NB4 (cell line): Measurements from ENCODE around the gene HOXC13.

ENCODE experiments used
- DNase-seq: peaks from one replicate; pipeline ENCODE4 v3.0.0; 2010; ENCODE audit warnings: low read depth
- H3K4me3 ChIP-seq: one replicate; pipeline ENCODE4 v1.5.1; 2011; ENCODE audit warnings: mild to moderate bottlenecking, low read depth, low read length, moderate library complexity
- CTCF ChIP-seq: IDR thresholded peaks from one replicate; pipeline ENCODE4 v1.5.1; 2012; ENCODE audit warnings: low read depth, low read length
- MAX ChIP-seq: IDR thresholded peaks from 2 replicates; pipeline ENCODE4 v1.6.1; 2011; ENCODE audit warnings: low read depth, low read length
- MYC ChIP-seq: IDR thresholded peaks from 2 replicates; pipeline ENCODE4 v1.6.1; 2011; ENCODE audit warnings: low read depth, low read length
- POLR2A ChIP-seq: IDR thresholded peaks from 2 replicates; pipeline ENCODE4 v1.6.1; 2011; ENCODE audit warnings: mild to moderate bottlenecking; ENCODE audit not compliant: insufficient read length; ENCODE audit errors: extremely low read depth

Gene HOXC13

GRCh38 chr12:53916788-53917655 lies 21.6 kb upstream of the HOXC13 start:
- no peak for TF ChIP-seq POLR2A
- no peak overlapping the region for H3K4me3 ChIP-seq

GRCh38 chr12:53924521-53925405 lies 13.9 kb upstream of the HOXC13 start:
- no peak for TF ChIP-seq POLR2A
- TF ChIP-seq MYC, result no peak
- no peak for TF ChIP-seq CTCF
- TF ChIP-seq MAX, result no peak
- DNase-seq, result no peak
- H3K4me3 ChIP-seq, result no peak overlapping the region

More at GRCh38 chr12:53916788-53917655, 21.6 kb upstream of the HOXC13 start:
- DNase-seq, result no peak

- TF ChIP-seq MYC (no peak), CTCF (no peak), POLR2A (no peak), MAX (no peak)
- no peak for DNase-seq
- no peak overlapping the region for H3K4me3 ChIP-seq
Measured at GRCh38 chr12:53927220-53928029, 11.2 kb upstream of the HOXC13 start.

- no peak for DNase-seq
- no peak overlapping the region for H3K4me3 ChIP-seq
- TF ChIP-seq MYC (no peak), MAX (no peak), POLR2A (no peak), CTCF (no peak)
Measured at GRCh38 chr12:53928054-53928835, 10.4 kb upstream of the HOXC13 start.

- TF ChIP-seq CTCF (no peak), MAX (no peak), POLR2A (no peak), MYC (no peak)
- no peak for DNase-seq
- no peak overlapping the region for H3K4me3 ChIP-seq
Measured at GRCh38 chr12:53929527-53929926, 9.1 kb upstream of the HOXC13 start.
